ENCODE measurements around the gene FAAH.

FAAH gene

DNA sequence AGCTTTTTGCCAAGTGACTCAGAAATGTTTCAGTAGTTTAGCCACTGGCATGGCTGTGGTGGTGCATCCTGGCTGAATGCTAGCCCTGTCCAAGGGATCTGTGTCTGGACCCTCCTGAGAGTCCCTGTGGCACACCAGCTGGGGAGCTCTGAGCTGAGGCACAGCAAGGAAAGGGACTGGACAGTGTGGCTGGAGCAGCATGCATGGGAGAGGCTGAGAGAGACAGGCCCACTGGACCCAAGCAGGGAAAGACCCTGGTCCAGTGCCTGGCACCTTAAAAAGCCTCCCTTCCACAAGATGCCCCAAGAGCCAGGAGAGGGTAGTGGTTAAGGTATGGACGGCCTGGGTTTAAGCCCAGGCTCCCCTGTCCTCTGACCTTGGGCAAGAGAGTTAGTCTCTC, 35.3 kb downstream of the FAAH start:
- TF ChIP-seq, protein P1, sequence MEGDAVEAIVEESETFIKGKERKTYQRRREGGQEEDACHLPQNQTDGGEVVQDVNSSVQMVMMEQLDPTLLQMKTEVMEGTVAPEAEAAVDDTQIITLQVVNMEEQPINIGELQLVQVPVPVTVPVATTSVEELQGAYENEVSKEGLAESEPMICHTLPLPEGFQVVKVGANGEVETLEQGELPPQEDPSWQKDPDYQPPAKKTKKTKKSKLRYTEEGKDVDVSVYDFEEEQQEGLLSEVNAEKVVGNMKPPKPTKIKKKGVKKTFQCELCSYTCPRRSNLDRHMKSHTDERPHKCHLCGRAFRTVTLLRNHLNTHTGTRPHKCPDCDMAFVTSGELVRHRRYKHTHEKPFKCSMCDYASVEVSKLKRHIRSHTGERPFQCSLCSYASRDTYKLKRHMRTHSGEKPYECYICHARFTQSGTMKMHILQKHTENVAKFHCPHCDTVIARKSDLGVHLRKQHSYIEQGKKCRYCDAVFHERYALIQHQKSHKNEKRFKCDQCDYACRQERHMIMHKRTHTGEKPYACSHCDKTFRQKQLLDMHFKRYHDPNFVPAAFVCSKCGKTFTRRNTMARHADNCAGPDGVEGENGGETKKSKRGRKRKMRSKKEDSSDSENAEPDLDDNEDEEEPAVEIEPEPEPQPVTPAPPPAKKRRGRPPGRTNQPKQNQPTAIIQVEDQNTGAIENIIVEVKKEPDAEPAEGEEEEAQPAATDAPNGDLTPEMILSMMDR (IDR thresholded peaks at IDR 0.05; ENCODE audit: control insufficient read depth, extremely low read depth, insufficient read depth): no peak
- no peak overlapping the region for H3K4me3 ChIP-seq (ENCODE audit: low read depth, low read length)
- DNase-seq (ENCODE audit: low read depth): no peak

DNA sequence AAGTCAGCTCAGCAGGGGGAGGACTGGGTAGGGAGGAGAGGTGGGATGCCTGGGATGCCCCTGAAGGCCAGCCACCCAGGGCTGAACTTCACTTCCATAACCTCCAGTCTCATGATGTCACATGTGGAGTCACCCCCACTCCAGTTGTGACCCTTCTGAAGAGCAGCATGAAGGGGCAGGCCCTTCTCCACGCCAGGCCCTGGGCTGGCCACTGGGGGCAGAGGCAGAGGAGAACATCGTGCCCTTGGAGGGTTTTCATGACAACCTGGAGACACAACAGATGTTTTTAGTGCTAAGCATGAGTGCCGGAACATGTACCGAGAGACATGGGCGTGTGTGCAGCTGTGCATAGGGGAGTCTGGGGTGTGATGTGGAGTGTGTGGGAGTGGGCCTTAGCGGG, 37.6 kb downstream of the FAAH start:
- no peak overlapping the region for H3K4me3 ChIP-seq (ENCODE audit: low read depth, low read length)
- TF ChIP-seq, protein P1 (IDR thresholded peaks at IDR 0.05; ENCODE audit: control insufficient read depth, extremely low read depth, insufficient read depth): no peak
- no peak for DNase-seq (ENCODE audit: low read depth)

DNA sequence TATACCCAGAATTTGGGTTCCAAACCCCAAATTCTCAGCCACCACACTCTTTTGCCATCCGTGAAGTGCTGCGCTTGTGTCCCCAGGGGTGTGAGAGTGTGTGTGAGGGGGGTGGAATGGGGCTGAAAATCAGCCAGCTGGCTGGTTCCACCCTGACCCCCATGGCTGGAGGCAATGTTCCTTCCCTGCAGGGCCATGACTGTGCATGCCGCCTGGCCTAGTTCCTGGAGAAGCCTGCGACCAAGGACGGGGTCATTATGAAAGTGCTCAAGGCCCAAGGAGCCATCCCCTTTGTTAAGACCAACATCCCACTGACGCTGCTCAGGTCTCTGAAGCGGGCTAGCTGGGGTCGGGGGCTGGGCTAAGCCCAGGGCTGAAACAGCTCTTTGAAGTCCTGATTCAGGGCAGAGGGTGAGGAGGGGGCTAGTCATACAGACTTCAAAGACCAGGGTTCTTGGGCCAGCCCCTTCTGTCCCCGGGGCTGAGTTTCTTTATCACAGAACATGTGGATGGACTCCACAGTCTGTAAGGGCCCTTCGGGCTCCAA, 38.7 kb downstream of the FAAH start:
- no peak for DNase-seq (ENCODE audit: low read depth)
- TF ChIP-seq, protein P1 (IDR thresholded peaks at IDR 0.05; ENCODE audit: control insufficient read depth, extremely low read depth, insufficient read depth): no peak
- H3K4me3 ChIP-seq (ENCODE audit: low read depth, low read length): no peak overlapping the region

DNA sequence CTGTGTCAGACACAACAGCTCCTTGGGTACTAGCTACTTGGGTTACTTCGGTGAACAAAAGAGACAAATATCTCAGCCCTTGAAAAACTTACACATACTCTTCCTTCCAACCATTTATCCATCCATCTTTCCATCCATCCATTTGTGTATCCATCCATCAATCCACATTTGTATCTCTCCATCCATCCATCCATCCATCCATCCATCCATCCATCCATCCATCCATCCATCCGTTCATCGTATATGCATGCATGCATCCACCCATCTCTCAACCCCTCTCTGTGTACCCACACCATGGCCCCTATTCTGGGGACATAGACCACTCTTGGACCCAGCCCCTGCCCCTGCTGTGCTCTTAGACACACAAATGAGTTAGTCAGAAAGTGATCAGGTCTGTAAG, 40.2 kb downstream of the FAAH start:
- no peak for DNase-seq (ENCODE audit: low read depth)
- TF ChIP-seq, protein P1 (IDR thresholded peaks at IDR 0.05; ENCODE audit: control insufficient read depth, extremely low read depth, insufficient read depth): no peak
- H3K4me3 ChIP-seq (ENCODE audit: low read depth, low read length): no peak overlapping the region

DNA sequence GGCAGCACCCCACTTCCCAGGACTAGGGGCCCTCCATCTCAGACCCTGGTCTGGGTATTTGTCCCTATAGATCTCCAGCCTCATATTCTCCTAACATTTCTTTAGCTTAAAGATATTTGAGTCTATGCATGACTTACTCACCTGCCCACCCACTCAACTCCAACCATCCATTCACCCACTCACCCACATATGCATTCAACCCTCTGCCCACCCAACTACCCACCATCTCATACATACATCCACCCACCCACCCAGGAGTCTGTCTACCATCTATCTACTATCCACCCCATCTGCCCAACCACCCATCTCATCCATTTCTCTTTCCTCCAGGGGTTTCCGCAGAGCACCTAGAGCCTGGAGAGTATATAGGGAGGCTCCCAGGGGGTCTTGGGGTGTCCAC, 42.7 kb downstream of the FAAH start:
- H3K4me3 ChIP-seq (ENCODE audit: low read depth, low read length): no peak overlapping the region
- TF ChIP-seq, protein P1 (IDR thresholded peaks at IDR 0.05; ENCODE audit: control insufficient read depth, extremely low read depth, insufficient read depth): no peak

DNA sequence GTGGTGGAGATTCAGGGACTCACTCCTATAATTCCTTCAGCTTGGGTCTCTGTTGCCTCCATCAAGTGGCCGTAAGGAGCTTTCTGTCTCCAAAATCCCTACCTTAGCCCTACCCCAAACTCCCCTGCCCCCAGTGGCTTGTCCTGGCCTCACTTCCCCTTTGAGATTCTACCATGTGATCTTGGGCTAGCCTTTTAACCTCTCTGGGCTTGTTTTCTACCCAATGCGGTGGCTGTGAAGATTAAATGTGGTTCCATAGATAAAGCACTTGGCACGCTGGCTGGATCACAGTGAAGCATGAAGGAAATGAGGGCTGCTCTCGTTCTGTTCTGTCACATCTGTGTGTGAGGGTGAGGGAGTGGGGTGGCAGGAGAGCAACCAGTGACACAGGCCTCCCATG, 43.6 kb downstream of the FAAH start:
- no peak for DNase-seq (ENCODE audit: low read depth)
- no peak overlapping the region for H3K4me3 ChIP-seq (ENCODE audit: low read depth, low read length)
- TF ChIP-seq, protein P1 (IDR thresholded peaks at IDR 0.05; ENCODE audit: control insufficient read depth, extremely low read depth, insufficient read depth): no peak

More for the DNA sequence above, 42.7 kb downstream of the FAAH start:
- DNase-seq (ENCODE audit: low read depth): no peak

DNA sequence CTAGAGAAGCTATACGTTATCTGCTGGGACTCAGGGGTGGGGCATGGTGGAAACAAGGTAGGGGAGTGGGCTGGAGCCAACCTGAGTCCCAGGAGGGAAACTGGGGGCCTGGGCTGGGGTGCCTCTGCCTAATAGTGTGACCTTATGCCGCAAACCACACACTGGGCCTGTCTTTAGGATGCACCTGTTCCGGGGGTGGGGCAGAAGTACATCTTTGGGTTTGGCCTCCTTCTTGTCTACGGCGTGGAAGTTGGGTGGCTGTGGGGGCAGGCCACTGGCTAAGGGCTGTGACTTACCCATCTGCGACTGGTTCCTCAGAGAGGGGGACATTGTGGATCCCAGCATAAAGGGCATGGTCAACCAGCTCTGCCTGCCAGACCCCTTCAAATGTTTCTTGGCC, 44.2 kb downstream of the FAAH start:
- H3K4me3 ChIP-seq (ENCODE audit: low read depth, low read length): no peak overlapping the region
- TF ChIP-seq, protein P1 (IDR thresholded peaks at IDR 0.05; ENCODE audit: control insufficient read depth, extremely low read depth, insufficient read depth): no peak
- no peak for DNase-seq (ENCODE audit: low read depth)
